Lower lobe of right lung (tissue), 2 donors: Measurements from ENCODE around the gene TRPV3. TPM values are rescaled to one million over a fixed set of nuclear protein-coding genes. Genes with fewer than 3 reads are reported as not detected.
"Not testable (repeated sequence)": the region's sequence is repeated elsewhere in the genome, so short reads cannot be mapped to it uniquely, and the experiment has no call there.

Experiments
- ATAC-seq, 2 donors: fragments of 200-7000 bp; cut with Tn5 transposase; one replicate each; pipeline ENCODE4 v1.9.1; 2020 to 2022; ENCODE audit warnings: mild to moderate bottlenecking in 2 of 2, moderate library complexity in 2 of 2
- DNase-seq: peaks from one replicate; pipeline ENCODE4 v3.0.0-alpha.2; 2020
- H3K27ac ChIP-seq: fragments of 200-600 bp; one replicate; pipeline ENCODE4 v1.8.0; 2022
- H3K27me3 ChIP-seq: fragments of 200-600 bp; one replicate; pipeline ENCODE4 v1.8.0; 2022; ENCODE audit warnings: low read depth
- H3K36me3 ChIP-seq: fragments of 200-600 bp; one replicate; pipeline ENCODE4 v1.8.0; 2022; ENCODE audit warnings: mild to moderate bottlenecking
- H3K4me1 ChIP-seq: fragments of 200-600 bp; one replicate; pipeline ENCODE4 v1.8.0; 2022
- H3K4me3 ChIP-seq: fragments of 200-600 bp; one replicate; pipeline ENCODE4 v1.8.0; 2022; ENCODE audit warnings: mild to moderate bottlenecking
- H3K9me3 ChIP-seq: fragments of 200-600 bp; one replicate; pipeline ENCODE4 v1.8.0; 2022
- CTCF ChIP-seq: fragments of 200-600 bp; IDR thresholded peaks from one replicate; pipeline ENCODE4 v1.8.0; 2022; ENCODE audit warnings: antibody characterized with exemption, mild to moderate bottlenecking
- intact Hi-C: fragments of 100-400 bp; cut with DNase I; formaldehyde crosslinking; loops from one replicate; pipeline ENCODE4 v1.11.0; 2022
- total RNA-seq: library from RNA; stranded (reverse); fragmentation: NEBNext Ultra II Directional; extraction: Animal tissue kit (Norgen Biotek cat#: 25700); gene quantifications from one replicate; pipeline ENCODE4 v1.2.1, GENCODE V29; 2021
- donor health status: DM: no; HTN: yes; CAD: no; lungs with severe emphysema.

Gene TRPV3
- total RNA-seq, 1 donor from 2014 or later, result 0.68 TPM

GRCh38 chr17:3565143-3565542 is 7.5 kb upstream of the TRPV3 start:
- no peak for TF ChIP-seq CTCF
- intact Hi-C loops, result no loop called here
- ATAC-seq (no peak), DNase-seq (no peak)
- H3K4me3 ChIP-seq, result no peak overlapping the region
- H3K36me3 ChIP-seq, result peaks cover 6% of the 10 kb centered on the region
- H3K27me3 ChIP-seq, result no peaks in the 10 kb centered on the region
- no peaks in the 10 kb centered on the region for H3K9me3 ChIP-seq
- H3K27ac ChIP-seq, result no peak overlapping the region
- H3K4me1 ChIP-seq, result no peaks in the 10 kb centered on the region

GRCh38 chr17:3564241-3564640 is 6.6 kb upstream of the TRPV3 start:
- H3K4me3 ChIP-seq, DNase-seq, intact Hi-C loops, ATAC-seq, H3K27me3 ChIP-seq, H3K27ac ChIP-seq, H3K36me3 ChIP-seq, H3K9me3 ChIP-seq, H3K4me1 ChIP-seq: not testable (repeated sequence)

- TF ChIP-seq CTCF, result no peak
- Histone ChIP-seq H3K9me3 (no peaks in the 10 kb centered on the region), H3K4me3 (no peak overlapping the region), H3K36me3 (no peaks in the 10 kb centered on the region), H3K27ac (no peak overlapping the region), H3K4me1 (peaks cover 8% of the 10 kb centered on the region), H3K27me3 (no peaks in the 10 kb centered on the region)
- ATAC-seq (no peak), DNase-seq (no peak)
- intact Hi-C loops, result no loop called here
Measured at GRCh38 chr17:3559270-3559645, 1.6 kb upstream of the TRPV3 start.

- no peak for TF ChIP-seq CTCF
- Histone ChIP-seq H3K27me3 (no peaks in the 10 kb centered on the region), H3K4me1 (peaks cover 8% of the 10 kb centered on the region), H3K27ac (no peak overlapping the region), H3K9me3 (no peaks in the 10 kb centered on the region), H3K36me3 (no peaks in the 10 kb centered on the region), H3K4me3 (no peak overlapping the region)
- peak; percentile 28 to 58 for ATAC-seq
- DNase-seq, result no peak
- intact Hi-C loops, result no loop called here
Measured at GRCh38 chr17:3558603-3559269, 1.1 kb upstream of the TRPV3 start.

- no peak for DNase-seq
- no peaks in the 10 kb centered on the region for H3K36me3 ChIP-seq
Measured at GRCh38 chr17:3556916-3557767, 470 bp downstream of the TRPV3 start.

More at GRCh38 chr17:3556916-3557767, 470 bp downstream of the TRPV3 start:
- H3K27me3 ChIP-seq, result peaks cover 4% of the 10 kb centered on the region
- intact Hi-C loops, result no loop called here
- peaks cover 8% of the 10 kb centered on the region for H3K4me1 ChIP-seq
- TF ChIP-seq CTCF, result no peak
- no peak for ATAC-seq
- no peak overlapping the region for H3K4me3 ChIP-seq
- H3K9me3 ChIP-seq, result no peaks in the 10 kb centered on the region
- H3K27ac ChIP-seq, result no peak overlapping the region
